SK-N-SH treated with all-trans-retinoic acid at 6 μM for 48 hours (cell line): ENCODE results near the gene SPR.
"Not testable (repeated sequence)": the region's sequence is repeated elsewhere in the genome, so short reads cannot be mapped to it uniquely, and the experiment has no call there.

ENCODE experiments used
- ATAC-seq: fragments of 200-7000 bp; cut with Tn5 transposase; 3 replicates; pipeline ENCODE4 v1.9.1; 2020; ENCODE audit warnings: mild to moderate bottlenecking, moderate library complexity
- BACH2 ChIP-seq: fragments of 250-450 bp; sonication (Bioruptor Pico); IDR thresholded peaks from 2 replicates; pipeline ENCODE4 v1.9.0; 2021; ENCODE audit warnings: mild to moderate bottlenecking, borderline replicate concordance
- CREB5 ChIP-seq: fragments of 250-450 bp; sonication (Bioruptor Pico); IDR thresholded peaks from 2 replicates; pipeline ENCODE4 v1.5.1; 2020; ENCODE audit warnings: low read depth, mild to moderate bottlenecking, moderate library complexity
- CSRNP3 ChIP-seq: fragments of 250-450 bp; sonication (Bioruptor Pico); IDR thresholded peaks from 2 replicates; pipeline ENCODE4 v1.5.1; 2021; ENCODE audit warnings: mild to moderate bottlenecking, moderate library complexity
- GLIS3 ChIP-seq: fragments of 250-450 bp; sonication (Bioruptor Pico); IDR thresholded peaks from 2 replicates; pipeline ENCODE4 v1.5.0; 2020; ENCODE audit warnings: mild to moderate bottlenecking, moderate library complexity
- OSR1 ChIP-seq: fragments of 250-450 bp; sonication (Bioruptor Pico); IDR thresholded peaks from 2 replicates; pipeline ENCODE4 v1.8.0; 2022; ENCODE audit warnings: moderate library complexity, mild to moderate bottlenecking, inconsistent platforms
- PATZ1 ChIP-seq: fragments of 250-450 bp; sonication (Bioruptor Pico); IDR thresholded peaks from 2 replicates; pipeline ENCODE4 v1.8.0; 2020; ENCODE audit warnings: mild to moderate bottlenecking, moderate library complexity, borderline replicate concordance
- POU6F1 ChIP-seq: fragments of 250-450 bp; sonication (Bioruptor Pico); IDR thresholded peaks from 2 replicates; pipeline ENCODE4 v1.8.0; 2021; ENCODE audit warnings: low read depth, mild to moderate bottlenecking, moderate library complexity, borderline replicate concordance
- SNAI2 ChIP-seq: fragments of 250-450 bp; sonication (Bioruptor Pico); IDR thresholded peaks from 2 replicates; pipeline ENCODE4 v1.5.0; 2020; ENCODE audit warnings: mild to moderate bottlenecking, moderate library complexity
- TCF4 ChIP-seq: fragments of 250-450 bp; sonication (Bioruptor Pico); IDR thresholded peaks from 2 replicates; pipeline ENCODE4 v1.8.0; 2021; ENCODE audit warnings: mild to moderate bottlenecking, moderate library complexity, borderline replicate concordance
- TOX ChIP-seq: fragments of 250-450 bp; sonication (Bioruptor Pico); IDR thresholded peaks from 2 replicates; pipeline ENCODE4 v1.8.0; 2021; ENCODE audit warnings: mild to moderate bottlenecking, moderate library complexity, borderline replicate concordance
- TSHZ2 ChIP-seq: fragments of 250-450 bp; sonication (Bioruptor Pico); IDR thresholded peaks from 2 replicates; pipeline ENCODE4 v1.5.0; 2020; ENCODE audit warnings: mild to moderate bottlenecking, moderate library complexity
- ZC3H10 ChIP-seq: fragments of 250-450 bp; sonication (Bioruptor Pico); IDR thresholded peaks from 2 replicates; pipeline ENCODE4 v1.5.1; 2021; ENCODE audit warnings: mild to moderate bottlenecking, moderate library complexity
- ZFP3 ChIP-seq: fragments of 250-450 bp; sonication (Bioruptor Pico); IDR thresholded peaks from 2 replicates; pipeline ENCODE4 v1.5.0; 2020; ENCODE audit warnings: mild to moderate bottlenecking, moderate library complexity
- ZNF565 ChIP-seq: fragments of 450-650 bp; formaldehyde crosslinking; conservative IDR thresholded peaks from 2 replicates; pipeline ENCODE4 v1.5.0; 2020; ENCODE audit warnings: low read depth, mild to moderate bottlenecking, moderate library complexity
- ZNF8 ChIP-seq: fragments of 450-650 bp; formaldehyde crosslinking; IDR thresholded peaks from 2 replicates; pipeline ENCODE4 v1.5.0; 2020; ENCODE audit warnings: mild to moderate bottlenecking, moderate library complexity

SPR gene

GRCh38 chr2:72898585-72898906, 11.3 kb downstream of the SPR start:
- no peak for TF ChIP-seq CSRNP3
- no peak for TF ChIP-seq TOX (CRISPR knock-in tag)
- TF ChIP-seq PATZ1 = no peak

GRCh38 chr2:72900191-72900825, 13.1 kb downstream of the SPR start:
- no peak for ATAC-seq
- no peak for TF ChIP-seq ZFP3 (CRISPR knock-in tag)
- no peak for TF ChIP-seq TCF4 (CRISPR knock-in tag)
- TF ChIP-seq TSHZ2 (CRISPR knock-in tag) = no peak
- no peak for TF ChIP-seq ZNF565
- TF ChIP-seq CREB5 = no peak
- no peak for TF ChIP-seq SNAI2 (CRISPR knock-in tag)
- TF ChIP-seq GLIS3 (CRISPR knock-in tag) = no peak

More at GRCh38 chr2:72898585-72898906, 11.3 kb downstream of the SPR start:
- ATAC-seq = no peak

GRCh38 chr2:72901426-72901825, 14.2 kb downstream of the SPR start:
- TF ChIP-seq ZFP3 (CRISPR knock-in tag) (no peak), TCF4 (CRISPR knock-in tag) (peak; percentile 22; the same call in 1 of the 2 replicates)

GRCh38 chr2:72907369-72907768, 20.2 kb downstream of the SPR start:
- ATAC-seq = not testable (repeated sequence)

More at GRCh38 chr2:72901426-72901825, 14.2 kb downstream of the SPR start:
- no peak for ATAC-seq

- no peak for TF ChIP-seq POU6F1
- TF ChIP-seq ZNF8 (CRISPR knock-in tag) = no peak
- no peak for TF ChIP-seq OSR1 (CRISPR knock-in tag)
- TF ChIP-seq ZC3H10 (CRISPR knock-in tag) = no peak
- ATAC-seq = no peak
These were observed 21.5 kb downstream of the SPR start for GRCh38 chr2:72908741-72909140.

GRCh38 chr2:72911256-72911655, 24.0 kb downstream of the SPR start:
- no peak for TF ChIP-seq BACH2 (CRISPR knock-in tag)
- TF ChIP-seq, all 23 proteins: peak for 0
- ATAC-seq = no peak
